H9 (cell line): ENCODE results near the gene PRKCA. TPM values are rescaled to one million over a fixed set of nuclear protein-coding genes. Genes with fewer than 3 reads are reported as not detected.

Experiments used
- DNase-seq: peaks from one replicate; pipeline ENCODE4 v3.0.0-alpha.2; 2017
- H2AFZ ChIP-seq: one replicate; pipeline ENCODE4 v1.6.1; 2013; ENCODE audit warnings: mild to moderate bottlenecking, low read length, control low read depth, moderate library complexity
- H2AK5ac ChIP-seq: 2 replicates; pipeline ENCODE4 v1.6.1; 2013; ENCODE audit warnings: low read length, control low read depth, mixed read lengths; ENCODE audit not compliant: insufficient read length
- H2BK120ac ChIP-seq: one replicate; pipeline ENCODE4 v1.6.1; 2013; ENCODE audit warnings: low read depth, mild to moderate bottlenecking, low read length, control low read depth, inconsistent platforms; ENCODE audit not compliant: poor library complexity, severe bottlenecking
- H2BK12ac ChIP-seq: 2 replicates; pipeline ENCODE4 v1.6.1; 2013; ENCODE audit warnings: low read length, control low read depth, mixed read lengths, low read depth; ENCODE audit not compliant: insufficient read length
- H2BK15ac ChIP-seq: 2 replicates; pipeline ENCODE4 v1.6.1; 2013; ENCODE audit warnings: low read depth, low read length, control low read depth
- H2BK20ac ChIP-seq: one replicate; pipeline ENCODE4 v1.6.1; 2013; ENCODE audit warnings: low read depth, mild to moderate bottlenecking, low read length, control low read depth, inconsistent platforms; ENCODE audit not compliant: poor library complexity, severe bottlenecking
- H2BK5ac ChIP-seq: 2 replicates; pipeline ENCODE4 v1.6.1; 2013; ENCODE audit warnings: low read length, control low read depth, mixed read lengths; ENCODE audit not compliant: insufficient read length
- H3K14ac ChIP-seq: 2 replicates; pipeline ENCODE4 v1.6.1; 2013; ENCODE audit warnings: low read length, control low read depth; ENCODE audit not compliant: insufficient read depth
- H3K18ac ChIP-seq: 2 replicates; pipeline ENCODE4 v1.6.1; 2013; ENCODE audit warnings: low read depth, mild to moderate bottlenecking, mixed read lengths, low read length, control low read depth; ENCODE audit not compliant: insufficient read length
- H3K23ac ChIP-seq: 2 replicates; pipeline ENCODE4 v1.6.1; 2013; ENCODE audit warnings: low read length, control low read depth, mixed read lengths, low read depth; ENCODE audit not compliant: insufficient read length
- H3K23me2 ChIP-seq: 2 replicates; pipeline ENCODE4 v1.6.1; 2013; ENCODE audit warnings: low read depth, mild to moderate bottlenecking, mixed read lengths, low read length, control low read depth; ENCODE audit not compliant: insufficient read length, poor library complexity, severe bottlenecking
- H3K27ac ChIP-seq: 2 replicates; pipeline ENCODE4 v1.5.1; 2013; ENCODE audit warnings: low read length, control low read depth, mixed read lengths, low read depth; ENCODE audit not compliant: insufficient read length
- H3K27me3 ChIP-seq: 2 replicates; pipeline ENCODE4 v1.6.1; 2013; ENCODE audit warnings: low read length, control low read depth, inconsistent platforms; ENCODE audit not compliant: insufficient read depth
- H3K4ac ChIP-seq: 2 replicates; pipeline ENCODE4 v1.6.1; 2013; ENCODE audit warnings: low read depth, mild to moderate bottlenecking, control low read depth, inconsistent platforms, low read length, moderate library complexity
- H3K4me1 ChIP-seq: 2 replicates; pipeline ENCODE4 v1.6.1; 2013; ENCODE audit warnings: low read length, control low read depth, inconsistent platforms; ENCODE audit not compliant: insufficient read depth
- H3K4me2 ChIP-seq: 2 replicates; pipeline ENCODE4 v1.6.1; 2013; ENCODE audit warnings: low read length, control low read depth, mixed read lengths; ENCODE audit not compliant: insufficient read length, insufficient read depth
- H3K56ac ChIP-seq: 2 replicates; pipeline ENCODE4 v1.6.1; 2013; ENCODE audit warnings: low read depth, mild to moderate bottlenecking, mixed read lengths, low read length, control low read depth; ENCODE audit not compliant: insufficient read length
- H3K79me1 ChIP-seq: 2 replicates; pipeline ENCODE4 v1.6.1; 2013; ENCODE audit warnings: low read depth, mild to moderate bottlenecking, moderate library complexity, low read length, control low read depth, inconsistent platforms; ENCODE audit not compliant: insufficient read depth, poor library complexity, severe bottlenecking
- H3K79me2 ChIP-seq: 2 replicates; pipeline ENCODE4 v1.6.1; 2013; ENCODE audit warnings: low read length, control low read depth, inconsistent platforms; ENCODE audit not compliant: insufficient read depth
- H3K9ac ChIP-seq: 2 replicates; pipeline ENCODE4 v1.6.1; 2013; ENCODE audit warnings: low read length, control low read depth, mixed read lengths; ENCODE audit not compliant: insufficient read length; ENCODE audit errors: extremely low read depth
- H3K9me3 ChIP-seq: one replicate; pipeline ENCODE4 v1.6.1; 2013; ENCODE audit warnings: low read depth, low read length, inconsistent platforms; ENCODE audit not compliant: control insufficient read depth
- H3T11ph ChIP-seq: one replicate; pipeline ENCODE4 v1.6.1; 2013; ENCODE audit warnings: mild to moderate bottlenecking, low read length, control low read depth, inconsistent platforms
- H4K20me1 ChIP-seq: one replicate; pipeline ENCODE4 v1.6.1; 2013; ENCODE audit not compliant: control insufficient read depth, insufficient read length, insufficient read depth
- H4K5ac ChIP-seq: 2 replicates; pipeline ENCODE4 v1.6.1; 2013; ENCODE audit warnings: low read depth, mild to moderate bottlenecking, mixed read lengths, low read length, control low read depth; ENCODE audit not compliant: insufficient read length
- H4K8ac ChIP-seq: replicated peaks from 2 replicates; pipeline ENCODE4 v1.6.1; 2013; ENCODE audit warnings: low read length, control low read depth, mixed read lengths, low read depth; ENCODE audit not compliant: insufficient read length
- H4K91ac ChIP-seq: 2 replicates; pipeline ENCODE4 v1.6.1; 2013; ENCODE audit warnings: low read depth, mild to moderate bottlenecking, moderate library complexity, mixed read lengths, low read length, control low read depth; ENCODE audit not compliant: insufficient read length
- H3K27ac Mint-ChIP-seq, 3 experiments: 2 replicates in 2 of 3; 3 replicates in 1 of 3; pipeline ENCODE4 v1.8.0; 2020 to 2021; ENCODE audit warnings: mixed read lengths in 3 of 3, mild to moderate bottlenecking in 1 of 3, moderate library complexity in 1 of 3
- H3K27me3 Mint-ChIP-seq: 2 replicates; pipeline ENCODE4 v1.8.0; 2021; ENCODE audit warnings: low read depth, mild to moderate bottlenecking, moderate library complexity, mixed read lengths
- H3K36me3 Mint-ChIP-seq, 3 experiments: 2 replicates in 2 of 3; 3 replicates in 1 of 3; pipeline ENCODE4 v1.8.0; 2020 to 2021; ENCODE audit warnings: low read depth in 3 of 3, mixed read lengths in 3 of 3; ENCODE audit not compliant: insufficient read depth in 1 of 3
- H3K4me1 Mint-ChIP-seq, 2 experiments: 2 replicates each; pipeline ENCODE4 v1.8.0; 2020; ENCODE audit warnings: mixed read lengths in 2 of 2
- H3K4me3 Mint-ChIP-seq, 2 experiments: 2 replicates in 1 of 2; 3 replicates in 1 of 2; pipeline ENCODE4 v1.8.0; 2020 to 2021; ENCODE audit warnings: mild to moderate bottlenecking in 2 of 2, mixed read lengths in 2 of 2, moderate library complexity in 1 of 2
- H3K9me3 Mint-ChIP-seq, 2 experiments: 2 replicates in 1 of 2; 3 replicates in 1 of 2; pipeline ENCODE4 v1.8.0; 2020; ENCODE audit warnings: mild to moderate bottlenecking in 2 of 2, mixed read lengths in 2 of 2, moderate library complexity in 1 of 2
- CTCF ChIP-seq: fragments of 200-600 bp; sonication (generic); conservative IDR thresholded peaks from 3 replicates; pipeline ENCODE4 v1.8.0; 2021; ENCODE audit warnings: antibody characterized with exemption, mild to moderate bottlenecking
- WGBS: extraction: QIAGEN DNeasy Blood & Tissue Kit; methylation state at CpG from one replicate; pipeline ENCODE4 v1.1.7; 2013; ENCODE audit warnings: missing lambda C conversion rate, low lambda C conversion rate, mixed read lengths; ENCODE audit not compliant: insufficient read length; ENCODE audit errors: extremely low coverage; 5-methylcytosine and 5-hydroxymethylcytosine counted together
- total RNA-seq: library from RNA; stranded (reverse); gene quantifications from 2 replicates; pipeline ENCODE4 v1.2.1, GENCODE V29; 2021

Gene PRKCA
- total RNA-seq, 1 experiment from 2014 or later = 10.5 TPM

- H3K23ac ChIP-seq = no peak overlapping the region
- no peaks in the 10 kb centered on the region for H4K20me1 ChIP-seq
- no peaks in the 10 kb centered on the region for H3K79me2 ChIP-seq
- H3K27me3 ChIP-seq = no peaks in the 10 kb centered on the region
- WGBS = no CpG with 5 or more reads among the region's 8 CpGs
- Mint-ChIP-seq H3K4me1 (peaks cover 23 to 34% of the 10 kb centered on the region in 2 experiments), H3K27ac (no peak overlapping the region; a peak in 1 of 7 replicates), H3K9me3 (no peaks in the 10 kb centered on the region), H3K36me3 (peaks cover 0 to 1% (median 0%) of the 10 kb centered on the region in 3 experiments; a peak in 3 of 7 replicates), H3K27me3 (no peaks in the 10 kb centered on the region), H3K4me3 (0 out of 5 replicates have a peak overlapping the region, but pooled peaks of 1 of the 2 experiments have one; percentile 36)
- H4K91ac ChIP-seq = no peak overlapping the region
- H3K18ac ChIP-seq = no peak overlapping the region
- no peaks in the 10 kb centered on the region for H3K23me2 ChIP-seq
- H2BK120ac ChIP-seq = no peak overlapping the region
- H4K5ac ChIP-seq = no peak overlapping the region
- no peak overlapping the region for H3K4ac ChIP-seq
- no peaks in the 10 kb centered on the region for H3K9me3 ChIP-seq
- no peak overlapping the region for H2BK15ac ChIP-seq
- no peaks in the 10 kb centered on the region for H3K4me1 ChIP-seq
- H2AFZ ChIP-seq = no peak overlapping the region
- no peak overlapping the region for H4K8ac ChIP-seq
- no peak for DNase-seq
- H3K14ac ChIP-seq = no peak overlapping the region
- TF ChIP-seq CTCF = no peak
- H3K9ac ChIP-seq = no peak overlapping the region
- no peak overlapping the region for H2BK5ac ChIP-seq
- H3K56ac ChIP-seq = no peak overlapping the region
- H3T11ph ChIP-seq = no peak overlapping the region
- H2AK5ac ChIP-seq = no peak overlapping the region
- H3K4me2 ChIP-seq = no peak overlapping the region
- no peak overlapping the region for H3K27ac ChIP-seq
- no peaks in the 10 kb centered on the region for H3K79me1 ChIP-seq
- no peak overlapping the region for H2BK12ac ChIP-seq
- no peak overlapping the region for H2BK20ac ChIP-seq
Observed at GRCh38 chr17:66739553-66739952, 437.1 kb downstream of the PRKCA start.
